RPMI8226 (cell line): ENCODE measurements around the gene RIMBP2.

Source experiments
- DNase-seq: peaks from one replicate; pipeline ENCODE4 v3.0.0-alpha.2; 2015

Gene RIMBP2

GRCh38 chr12:130477266-130477665, 238.8 kb downstream of the RIMBP2 start:
- no peak for DNase-seq

DNA sequence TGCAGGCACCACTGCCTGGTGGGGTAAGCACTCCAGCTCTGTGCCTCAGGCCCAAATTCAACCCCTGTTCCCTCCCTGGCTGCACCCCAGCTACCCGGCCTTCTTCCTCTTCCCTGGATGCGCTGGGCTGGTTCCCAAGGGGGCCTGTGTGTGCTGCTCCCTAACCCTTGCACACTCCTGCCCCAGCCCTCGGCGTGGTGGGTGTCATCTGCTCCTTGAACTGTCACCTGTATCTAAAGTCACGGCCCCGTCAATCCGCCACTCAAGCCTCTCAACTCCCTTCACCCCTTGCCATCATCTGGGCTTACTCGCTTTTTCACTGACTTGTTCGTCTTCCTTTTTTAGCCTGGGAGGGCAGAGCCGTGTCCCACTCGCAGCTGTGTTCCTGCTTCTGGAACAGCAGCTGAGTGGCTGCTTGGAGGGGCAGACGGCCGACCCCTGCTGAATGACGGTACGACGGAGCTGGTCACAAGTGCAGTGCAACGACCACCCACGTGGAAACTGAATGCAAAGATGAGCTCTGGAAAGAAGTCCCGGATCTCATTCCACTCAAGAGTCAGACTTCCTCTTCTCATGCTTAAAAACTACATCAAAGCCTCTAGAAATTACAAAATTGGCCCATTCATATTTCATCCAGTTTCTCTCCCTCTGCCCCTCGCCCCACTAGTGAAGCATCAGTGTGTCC, 239.5 kb downstream of the RIMBP2 start:
- DNase-seq, result no peak

DNA sequence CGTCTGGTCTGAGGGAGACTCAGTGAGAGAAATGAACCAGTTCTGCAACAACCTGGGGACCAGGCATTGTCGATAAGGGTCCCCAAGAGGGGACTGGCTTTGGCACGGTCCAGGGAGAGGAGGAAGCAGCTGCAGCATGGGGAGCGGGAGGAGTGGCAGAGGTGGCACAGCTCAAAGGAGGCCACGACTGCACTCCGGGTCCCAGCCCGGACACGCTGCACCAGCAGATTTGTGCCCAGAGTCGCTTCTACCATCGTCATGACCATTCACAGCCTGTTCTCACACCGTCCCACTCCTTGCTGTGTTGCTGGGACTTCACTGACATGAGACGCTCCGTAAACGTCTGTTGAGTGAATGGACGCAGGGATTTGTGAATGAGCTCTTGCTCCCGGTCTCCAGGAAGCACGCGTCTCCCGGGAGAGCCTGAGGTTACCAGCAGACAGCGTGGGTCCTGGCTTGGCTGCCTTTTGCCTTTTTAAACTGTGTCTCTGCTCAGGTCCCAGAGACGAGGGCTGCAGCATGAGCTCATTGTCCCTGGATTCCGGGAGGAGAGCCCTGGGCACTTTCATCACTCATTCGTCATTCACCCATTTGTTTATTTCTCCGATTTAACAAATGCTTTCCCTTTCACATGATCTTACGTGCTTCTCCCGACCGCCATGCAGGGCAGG, 241.4 kb downstream of the RIMBP2 start:
- DNase-seq, result no peak

DNA sequence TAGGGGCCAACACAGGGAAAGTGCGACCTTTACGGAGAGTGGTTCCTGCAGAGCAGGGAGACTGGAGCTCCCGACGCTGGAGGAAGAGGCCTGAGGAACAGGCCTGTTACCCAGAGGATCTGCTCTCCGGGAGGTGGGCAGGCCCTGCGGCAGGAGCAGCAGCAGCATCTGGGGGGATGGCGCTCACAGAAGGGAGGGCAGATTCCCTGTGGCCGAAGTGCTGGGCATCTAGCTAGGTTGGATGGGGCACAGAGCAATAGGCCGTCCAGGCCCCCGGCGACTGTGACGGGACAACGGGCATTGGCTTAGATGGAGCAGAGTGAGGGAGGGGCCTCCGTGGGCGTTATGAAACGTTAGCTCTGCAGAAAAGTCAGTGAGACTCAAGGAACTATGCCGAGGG, 242.8 kb downstream of the RIMBP2 start:
- no peak for DNase-seq

DNA sequence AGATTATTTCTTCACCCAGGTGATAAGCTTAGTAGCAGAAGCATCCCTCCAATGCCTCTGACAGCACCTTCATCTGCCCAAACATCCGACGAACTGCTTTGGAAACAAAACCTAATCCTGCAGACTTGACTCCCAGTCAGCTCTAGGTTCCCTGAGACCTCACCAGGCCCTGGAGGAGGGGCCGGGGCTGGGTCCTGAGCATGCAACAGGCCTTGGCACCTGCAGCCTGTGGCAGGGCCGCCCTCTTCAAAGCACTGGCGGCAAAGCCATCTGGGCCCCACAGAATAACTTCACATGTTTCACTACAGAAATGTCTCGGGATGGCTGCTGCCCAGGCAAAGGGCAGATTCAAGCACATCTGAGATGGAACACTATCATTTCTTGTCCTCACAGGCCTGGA, 245.1 kb downstream of the RIMBP2 start:
- DNase-seq, result no peak

DNA sequence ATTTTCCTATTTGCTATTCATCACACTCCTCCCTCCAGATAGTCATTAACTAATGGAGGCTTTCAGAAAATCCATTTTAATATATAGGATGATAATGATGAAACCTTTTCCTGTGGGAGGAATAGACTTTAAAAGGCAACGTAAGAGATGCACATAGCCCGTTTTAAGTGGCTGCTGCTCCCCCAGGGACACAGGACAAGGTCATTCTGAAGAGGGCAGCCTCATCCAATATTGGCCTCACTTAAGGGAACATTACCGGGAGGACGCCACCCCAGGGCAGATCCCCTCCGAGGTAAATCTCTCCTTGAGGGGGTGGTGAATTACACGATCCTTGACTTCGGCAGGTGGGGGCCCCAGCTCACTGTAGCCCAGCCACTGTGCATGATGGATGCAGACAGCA, 246.5 kb downstream of the RIMBP2 start:
- no peak for DNase-seq

GRCh38 chr12:130468700-130469245, 247.3 kb downstream of the RIMBP2 start:
- DNase-seq, result no peak

GRCh38 chr12:130468186-130468585, 247.9 kb downstream of the RIMBP2 start:
- no peak for DNase-seq

DNA sequence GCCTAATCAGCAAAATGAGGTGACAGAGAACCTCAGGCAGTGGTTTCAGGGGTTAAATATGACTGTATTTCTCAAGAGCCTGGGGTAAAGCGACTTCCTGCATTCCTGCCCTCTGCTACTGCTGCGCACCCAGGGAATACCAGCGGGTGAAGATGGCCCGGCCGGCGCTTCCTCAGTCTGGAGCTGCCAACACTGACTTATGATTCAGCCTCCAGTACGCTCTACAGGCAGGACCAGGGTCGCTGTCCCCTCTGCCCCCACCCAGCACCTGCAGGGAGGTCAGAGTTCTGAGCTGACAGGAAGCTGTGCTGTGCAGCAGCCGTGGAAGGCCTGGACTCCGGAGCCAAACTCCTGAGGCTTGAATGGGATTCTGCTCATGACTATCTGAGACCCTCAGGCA, 250.5 kb downstream of the RIMBP2 start:
- no peak for DNase-seq

GRCh38 chr12:130465046-130465445, 251.1 kb downstream of the RIMBP2 start:
- DNase-seq, result no peak

DNA sequence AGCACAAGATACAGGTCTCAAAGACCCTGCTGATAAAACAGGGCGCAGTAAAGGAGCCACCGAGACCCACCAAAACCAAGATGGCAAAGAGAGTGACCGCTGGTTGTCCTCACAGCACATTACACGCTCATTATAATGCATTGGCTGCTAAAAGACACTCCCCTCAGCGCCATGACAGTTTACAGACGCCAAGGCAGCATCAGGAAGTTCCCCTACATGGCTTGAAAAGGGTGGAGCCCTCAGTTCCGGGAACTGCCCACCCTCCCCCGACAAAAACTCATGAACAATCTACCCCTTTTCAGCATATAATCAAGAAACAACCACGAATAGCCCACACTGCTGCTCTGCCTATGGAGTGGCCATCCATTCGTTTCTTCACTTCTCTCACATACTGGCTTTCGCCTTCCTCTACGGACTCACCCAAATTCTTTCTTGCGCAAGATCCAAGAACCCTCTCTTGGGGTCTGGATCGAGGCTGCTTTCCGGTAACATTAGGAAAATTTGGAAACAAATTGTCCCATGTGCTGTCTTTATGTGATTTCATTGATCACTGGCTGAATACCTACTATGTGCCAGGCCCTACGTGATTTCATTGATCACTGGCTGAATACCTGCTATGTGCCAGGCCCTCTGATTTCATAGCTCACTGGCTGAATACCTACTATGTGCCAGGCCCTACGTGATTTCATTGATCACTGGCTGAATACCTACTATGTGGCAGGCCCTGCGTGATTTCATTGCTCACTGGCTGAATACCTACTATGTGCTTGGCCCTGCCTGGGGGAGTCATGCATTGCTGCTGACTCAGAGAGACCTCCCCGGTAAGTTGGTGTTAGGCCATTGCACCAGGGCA, 252.1 kb downstream of the RIMBP2 start:
- DNase-seq, result no peak

GRCh38 chr12:130463275-130463658, 252.8 kb downstream of the RIMBP2 start:
- no peak for DNase-seq

GRCh38 chr12:130462558-130463274, 253.4 kb downstream of the RIMBP2 start:
- DNase-seq, result no peak

GRCh38 chr12:130461839-130462557, 254.1 kb downstream of the RIMBP2 start:
- DNase-seq, result no peak

DNA sequence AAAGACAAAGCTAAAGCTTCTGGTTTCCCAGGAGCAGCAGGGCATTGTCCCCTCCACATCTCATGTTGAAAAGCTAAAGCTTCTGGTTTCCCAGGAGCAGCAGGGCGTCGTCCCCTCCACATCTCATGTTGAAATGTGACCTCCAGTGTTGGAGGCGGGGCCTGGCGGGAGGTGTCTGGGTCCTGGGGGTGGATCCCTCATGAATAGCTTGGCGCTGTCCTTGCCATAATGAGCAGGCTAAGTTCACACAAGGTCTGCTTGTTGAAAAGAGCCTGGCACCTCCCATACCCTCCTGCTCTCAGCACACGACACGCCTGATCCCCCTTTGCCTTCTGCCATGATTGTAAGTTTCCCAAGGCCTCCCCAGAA, 254.7 kb downstream of the RIMBP2 start:
- no peak for DNase-seq

- no peak for DNase-seq
These were observed 255.3 kb downstream of the RIMBP2 start for GRCh38 chr12:130460611-130461446.

GRCh38 chr12:130459916-130460315, 256.2 kb downstream of the RIMBP2 start:
- no peak for DNase-seq

DNA sequence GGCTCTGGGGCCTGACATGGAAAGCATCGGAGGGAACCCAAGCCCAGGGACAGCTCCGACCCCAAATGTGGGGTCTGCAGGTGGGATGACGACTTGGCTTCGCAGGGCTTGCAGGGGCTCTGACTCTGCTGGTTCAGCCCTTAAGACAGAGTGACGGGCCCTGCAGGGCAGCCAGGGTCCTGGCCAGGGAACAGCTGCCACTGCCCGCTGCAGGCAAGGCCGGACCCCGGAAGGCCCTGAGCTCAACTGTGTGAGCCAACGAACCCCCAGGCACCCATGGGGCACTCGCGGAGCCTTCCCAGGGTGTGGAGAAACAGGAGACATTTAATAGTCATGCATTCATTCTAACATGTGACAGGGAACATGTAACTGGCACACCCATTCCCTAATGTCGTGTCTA, 257.8 kb downstream of the RIMBP2 start:
- no peak for DNase-seq

DNA sequence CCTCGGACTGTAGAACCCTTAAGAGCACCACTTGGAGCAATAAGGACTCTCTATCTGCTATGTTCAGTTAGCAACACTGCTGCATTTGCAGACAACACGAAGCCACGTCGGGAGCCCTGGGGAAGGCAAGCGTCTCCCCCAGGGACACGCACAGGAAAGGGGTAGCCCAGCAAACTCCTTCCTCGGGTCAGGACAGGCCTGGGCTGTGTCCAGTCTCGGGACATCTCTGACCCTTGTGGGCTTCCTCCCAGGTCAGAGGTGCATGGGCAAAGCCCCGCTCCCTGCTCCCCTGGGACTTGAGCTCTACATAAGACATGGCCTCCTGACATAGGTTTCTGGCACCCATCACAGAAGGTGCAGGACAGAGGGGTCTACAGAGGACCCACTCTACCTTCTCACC, 258.9 kb downstream of the RIMBP2 start:
- no peak for DNase-seq

DNA sequence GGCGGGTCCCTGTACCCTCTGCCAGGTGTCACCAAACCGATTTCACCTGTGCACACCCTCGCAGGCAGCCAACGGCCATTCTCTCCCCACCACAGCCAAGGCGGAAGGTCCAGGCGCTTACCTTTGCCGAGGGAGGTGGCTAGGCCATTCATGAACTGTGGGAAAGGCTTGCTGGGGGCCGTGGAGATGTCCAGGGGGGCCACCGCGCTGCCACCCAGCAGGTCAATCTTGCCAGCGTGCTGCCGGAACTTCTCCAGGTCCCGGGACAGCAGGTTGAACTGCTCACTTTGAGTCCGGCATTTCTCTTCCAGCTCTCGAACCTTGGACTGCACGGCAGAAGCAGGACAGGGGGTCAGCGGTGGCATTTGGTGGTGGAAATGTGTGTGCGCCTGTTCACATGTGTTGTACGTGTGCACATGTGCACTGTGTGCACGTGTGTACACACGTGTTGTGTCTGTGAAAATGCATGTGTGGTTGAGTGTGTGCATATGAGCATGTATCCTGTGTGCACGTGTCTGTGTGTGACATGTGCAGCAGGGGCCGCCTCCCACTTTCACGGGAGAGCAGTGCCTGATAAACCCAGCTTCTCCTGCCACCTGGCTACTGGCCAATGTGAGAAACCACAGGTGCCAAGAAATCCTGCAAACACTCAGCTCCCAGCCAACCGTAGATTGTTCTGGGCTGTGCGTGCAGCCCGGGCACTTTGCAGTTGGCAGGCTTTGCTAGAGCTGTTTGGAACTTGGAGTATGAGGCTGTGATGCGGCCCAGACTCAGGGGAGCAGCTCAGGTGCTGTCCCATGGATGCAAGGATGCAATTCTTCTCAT, 259.5 kb downstream of the RIMBP2 start:
- DNase-seq, result peak; percentile 64
